ENCODE data around the gene HOXA6. TPM values are rescaled to one million over a fixed set of nuclear protein-coding genes. Genes with fewer than 3 reads are reported as not detected.
A peak's percentile ranks its signal among the peaks of the same experiment; 100 is the strongest.

The HOXA6 gene
- total RNA-seq (2014; rRNA removed; shearing (Covaris generic)): 4.1 and 6.7 TPM in 2 replicates
- total RNA-seq (2022): 10.2 and 12.0 TPM in 2 replicates
- Bru-seq, nascent RNA: percentile 55 among the genes with signal in this experiment
- percentile 58 among the genes with signal in this experiment for BruChase-seq, experiment 1, labeled RNA remaining after a 6-hour chase
- percentile 60 among the genes with signal in this experiment for BruChase-seq, experiment 2, labeled RNA remaining after a 2-hour chase
- long read RNA-seq, partial matches to known transcripts: 0 of 9 reads
- long read RNA-seq, other reads (novel, unspliced or antisense): 9 of 9 reads

DNA sequence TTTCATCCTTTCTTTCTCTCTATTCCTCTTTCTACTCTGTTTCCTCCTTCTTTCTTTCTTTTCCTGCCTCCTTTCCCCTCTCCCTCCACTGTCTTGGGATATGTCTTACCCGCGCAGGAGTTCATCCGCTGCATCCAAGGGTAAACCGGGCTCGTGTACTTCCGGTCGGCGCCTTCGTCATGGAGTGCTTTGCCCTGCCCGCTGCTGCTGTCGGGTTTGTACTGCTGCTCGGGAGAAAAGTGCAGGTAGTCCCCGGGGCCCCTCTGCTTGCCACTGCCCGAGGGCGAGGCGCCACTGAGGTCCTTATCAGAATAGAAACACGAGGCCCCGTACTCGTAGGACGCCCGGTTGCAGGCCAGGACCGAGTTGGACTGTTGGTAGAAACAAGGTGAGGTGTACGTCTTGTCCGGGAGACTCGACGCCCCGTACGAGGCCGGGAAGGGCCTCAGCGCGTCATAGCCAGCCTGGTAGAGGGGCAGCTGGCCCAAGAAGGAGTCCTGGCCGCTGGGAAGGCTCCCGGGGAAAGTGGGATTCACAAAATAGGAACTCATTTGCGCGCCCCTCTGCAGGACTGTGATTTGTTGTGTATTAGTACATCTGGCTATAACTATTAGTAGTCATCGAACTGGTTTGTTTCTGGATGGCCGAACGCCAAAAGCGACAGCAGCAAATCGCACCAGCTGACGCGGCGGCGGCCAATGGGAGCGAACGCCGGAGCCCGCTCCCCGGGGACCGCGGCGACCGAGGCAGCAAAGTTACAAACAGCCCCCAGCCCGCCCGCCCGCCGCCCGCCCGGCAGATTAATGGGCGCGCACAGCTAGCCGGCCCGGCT lies at the start of gene HOXA6:
Gene HOXA6, minus strand, starts transcription at position 576 of the 832 bp plus-strand sequence. Its CDS starts 25 bp downstream, at position 551.
- Histone ChIP-seq H3K27ac (ENCODE audit: low read depth, low read length, poor library complexity, severe bottlenecking) (no peak within 1 kb of the TSS), H3K4me3 (ENCODE audit: low read depth, low read length, poor library complexity, severe bottlenecking) (peak within 1 kb of the TSS; percentile 75), H3K4me2 (ENCODE audit: low read length) (peak within 1 kb of the TSS; percentile 94), H3K9me2 (ENCODE audit: insufficient read depth, low read length) (no peaks in the 10 kb centered on the region), H3K9me3 (ENCODE audit: low read length) (no peaks in the 10 kb centered on the region), H3K36me3 (ENCODE audit: insufficient read depth, low read length) (peaks cover 11% of the 10 kb centered on the region), H3K79me2 (ENCODE audit: insufficient read depth, low read depth, low read length) (peaks cover 8% of the 10 kb centered on the region; the same call in 1 of the 2 replicates), H3K4me1 (ENCODE audit: insufficient read depth, low read length, poor library complexity, severe bottlenecking) (peaks cover 35% of the 10 kb centered on the region), H2AFZ (ENCODE audit: low read length) (no peak within 1 kb of the TSS), H4K20me1 (ENCODE audit: insufficient read depth, low read length) (no peaks in the 10 kb centered on the region)
- ChIA-PET CTCF (ENCODE audit: unreplicated experiment) (interaction anchor here (0.6 kb wide), 1 partner anchor 14 kb away, joined by 3 read pairs; no protein-coding TSS in a partner anchor), POLR2A (interaction anchor here (0.8 kb wide), 1 partner anchor 299 kb away, joined by 4 read pairs; no protein-coding TSS in a partner anchor)
- BruUV-seq (replicated peaks): no TSS peak
- DNase-seq (ENCODE audit: low spot score): no peak
- intact Hi-C loops (cut with micrococcal nuclease; ENCODE audit: unreplicated experiment): no loop called here
- TF ChIP-seq, protein P1, sequence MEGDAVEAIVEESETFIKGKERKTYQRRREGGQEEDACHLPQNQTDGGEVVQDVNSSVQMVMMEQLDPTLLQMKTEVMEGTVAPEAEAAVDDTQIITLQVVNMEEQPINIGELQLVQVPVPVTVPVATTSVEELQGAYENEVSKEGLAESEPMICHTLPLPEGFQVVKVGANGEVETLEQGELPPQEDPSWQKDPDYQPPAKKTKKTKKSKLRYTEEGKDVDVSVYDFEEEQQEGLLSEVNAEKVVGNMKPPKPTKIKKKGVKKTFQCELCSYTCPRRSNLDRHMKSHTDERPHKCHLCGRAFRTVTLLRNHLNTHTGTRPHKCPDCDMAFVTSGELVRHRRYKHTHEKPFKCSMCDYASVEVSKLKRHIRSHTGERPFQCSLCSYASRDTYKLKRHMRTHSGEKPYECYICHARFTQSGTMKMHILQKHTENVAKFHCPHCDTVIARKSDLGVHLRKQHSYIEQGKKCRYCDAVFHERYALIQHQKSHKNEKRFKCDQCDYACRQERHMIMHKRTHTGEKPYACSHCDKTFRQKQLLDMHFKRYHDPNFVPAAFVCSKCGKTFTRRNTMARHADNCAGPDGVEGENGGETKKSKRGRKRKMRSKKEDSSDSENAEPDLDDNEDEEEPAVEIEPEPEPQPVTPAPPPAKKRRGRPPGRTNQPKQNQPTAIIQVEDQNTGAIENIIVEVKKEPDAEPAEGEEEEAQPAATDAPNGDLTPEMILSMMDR (conservative IDR thresholded peaks at IDR 0.05; ENCODE audit: low read length): no peak
- TF ChIP-seq EZH2phosphoT487 (IDR thresholded peaks at IDR 0.05; ENCODE audit: borderline replicate concordance, low read depth, low read length): no peak

DNA sequence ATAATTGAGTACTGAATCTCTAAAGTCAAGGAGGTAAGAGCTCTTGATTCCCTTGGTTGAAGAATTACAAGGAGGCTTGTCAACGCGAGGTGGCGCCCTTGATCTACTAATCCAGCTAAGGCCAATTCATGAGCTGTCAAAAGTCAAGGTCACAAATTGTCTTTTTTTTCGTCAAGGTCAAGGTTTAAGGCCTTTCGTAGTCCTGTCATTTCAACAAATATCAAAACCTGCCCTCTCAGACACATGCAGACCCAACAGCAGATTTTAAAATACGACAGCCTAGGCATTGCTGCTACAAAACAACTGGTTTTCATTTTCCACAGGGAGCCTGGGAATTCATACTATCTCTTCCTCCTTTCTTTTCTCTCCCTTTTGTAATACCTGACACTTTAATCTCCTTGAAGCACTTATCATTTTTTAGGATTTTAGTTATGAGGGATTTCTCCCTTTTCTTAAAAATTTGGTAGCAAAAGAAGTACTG lies 48.8 kb upstream of the HOXA6 start:
- H3K36me3 ChIP-seq (ENCODE audit: insufficient read depth, low read length): no peaks in the 10 kb centered on the region
- no peaks in the 10 kb centered on the region for H4K20me1 ChIP-seq (ENCODE audit: insufficient read depth, low read length)
- H2AFZ ChIP-seq (ENCODE audit: low read length): no peak overlapping the region
- TF ChIP-seq, protein P1 (conservative IDR thresholded peaks at IDR 0.05; ENCODE audit: low read length): peak; percentile 96
- TF ChIP-seq EZH2phosphoT487 (IDR thresholded peaks at IDR 0.05; ENCODE audit: borderline replicate concordance, low read depth, low read length): no peak; the same call in 1 of the 2 replicates
- no peak overlapping the region for H3K4me2 ChIP-seq (ENCODE audit: low read length)
- BruUV-seq (replicated peaks): no TSS peak
- H3K4me1 ChIP-seq (ENCODE audit: insufficient read depth, low read length, poor library complexity, severe bottlenecking): peaks cover 11% of the 10 kb centered on the region
- H3K79me2 ChIP-seq (ENCODE audit: insufficient read depth, low read depth, low read length): no peaks in the 10 kb centered on the region
- no peaks in the 10 kb centered on the region for H3K9me2 ChIP-seq (ENCODE audit: insufficient read depth, low read length)
- H3K9me3 ChIP-seq (ENCODE audit: low read length): no peaks in the 10 kb centered on the region
- H3K27ac ChIP-seq (ENCODE audit: low read depth, low read length, poor library complexity, severe bottlenecking): no peak overlapping the region
- DNase-seq (ENCODE audit: low spot score): peak; percentile 74
- intact Hi-C loops (cut with micrococcal nuclease; ENCODE audit: unreplicated experiment): loop anchor here (1.0 to 10.0 kb wide), 7 partner anchors 381 to 881 kb away; partner anchors contain the start of gene HIBADH
- ChIA-PET POLR2A (interaction anchor here (0.6 to 1.1 kb wide), 2 partner anchors 330 to 410 kb away, joined by 3 to 4 read pairs; no protein-coding TSS in a partner anchor), CTCF (ENCODE audit: unreplicated experiment) (interaction anchor here (0.6 to 1.1 kb wide), 4 partner anchors 403 to 1168 kb away, joined by 3 read pairs; no protein-coding TSS in a partner anchor)
- H3K4me3 ChIP-seq (ENCODE audit: low read depth, low read length, poor library complexity, severe bottlenecking): no peak overlapping the region
